ENCODE results near the gene NCKAP1.
"Not testable (repeated sequence)": the region's sequence is repeated elsewhere in the genome, so short reads cannot be mapped to it uniquely, and the experiment has no call there.

The NCKAP1 gene

GRCh38 chr2:182970486-182970885 is 67.8 kb downstream of the NCKAP1 start:
- H3K27ac ChIP-seq (ENCODE audit: low read depth, low read length): no peak overlapping the region
- H3K9ac ChIP-seq (ENCODE audit: low read depth, low read length): no peak overlapping the region
- no peak overlapping the region for H3K4me3 ChIP-seq (ENCODE audit: low read length)
- 100% methylated on average over 1 of the region's 1 CpG for WGBS
- peaks cover 78% of the 10 kb centered on the region for H3K36me3 ChIP-seq (ENCODE audit: insufficient read depth, low read length)
- no peaks in the 10 kb centered on the region for H3K27me3 ChIP-seq (ENCODE audit: insufficient read depth, low read length)
- H3K4me1 ChIP-seq (ENCODE audit: insufficient read depth, low read length): no peaks in the 10 kb centered on the region
- H3K9me3 ChIP-seq (ENCODE audit: insufficient read depth, low read depth, low read length): no peaks in the 10 kb centered on the region; the same call in 1 of the 2 replicates

GRCh38 chr2:182968493-182968892 is 69.8 kb downstream of the NCKAP1 start:
- Histone ChIP-seq H3K9me3 (ENCODE audit: insufficient read depth, low read depth, low read length) (no peaks in the 10 kb centered on the region; the same call in 1 of the 2 replicates), H3K9ac (ENCODE audit: low read depth, low read length) (no peak overlapping the region), H3K4me1 (ENCODE audit: insufficient read depth, low read length) (no peaks in the 10 kb centered on the region), H3K27me3 (ENCODE audit: insufficient read depth, low read length) (no peaks in the 10 kb centered on the region), H3K4me3 (ENCODE audit: low read length) (no peak overlapping the region), H3K36me3 (ENCODE audit: insufficient read depth, low read length) (peaks cover 73% of the 10 kb centered on the region), H3K27ac (ENCODE audit: low read depth, low read length) (no peak overlapping the region)

- H3K27me3 ChIP-seq (ENCODE audit: insufficient read depth, low read length); H3K4me1 ChIP-seq (ENCODE audit: insufficient read depth, low read length); H3K4me3 ChIP-seq (ENCODE audit: low read length); H3K9ac ChIP-seq (ENCODE audit: low read depth, low read length); H3K27ac ChIP-seq (ENCODE audit: low read depth, low read length); H3K9me3 ChIP-seq (ENCODE audit: insufficient read depth, low read depth, low read length): not testable (repeated sequence)
- WGBS: 93% methylated on average over 8 of the region's 8 CpGs
- H3K36me3 ChIP-seq (ENCODE audit: insufficient read depth, low read length): peaks cover 72% of the 10 kb centered on the region
Observed at GRCh38 chr2:182966356-182966755, 71.9 kb downstream of the NCKAP1 start.

- H3K27me3 ChIP-seq (ENCODE audit: insufficient read depth, low read length): no peaks in the 10 kb centered on the region
- H3K36me3 ChIP-seq (ENCODE audit: insufficient read depth, low read length): peaks cover 67% of the 10 kb centered on the region
- no peak overlapping the region for H3K9ac ChIP-seq (ENCODE audit: low read depth, low read length)
- no peak overlapping the region for H3K27ac ChIP-seq (ENCODE audit: low read depth, low read length)
- H3K9me3 ChIP-seq (ENCODE audit: insufficient read depth, low read depth, low read length): no peaks in the 10 kb centered on the region
- no peak overlapping the region for H3K4me3 ChIP-seq (ENCODE audit: low read length)
- H3K4me1 ChIP-seq (ENCODE audit: insufficient read depth, low read length): no peaks in the 10 kb centered on the region
- WGBS: no CpG with 5 or more reads among the region's 2 CpGs
Observed at GRCh38 chr2:182962641-182963040, 75.6 kb downstream of the NCKAP1 start.

GRCh38 chr2:182960869-182961268 is 77.4 kb downstream of the NCKAP1 start:
- not testable (repeated sequence) for H3K4me3 ChIP-seq (ENCODE audit: low read length); H3K27me3 ChIP-seq (ENCODE audit: insufficient read depth, low read length); H3K4me1 ChIP-seq (ENCODE audit: insufficient read depth, low read length); H3K27ac ChIP-seq (ENCODE audit: low read depth, low read length); H3K9me3 ChIP-seq (ENCODE audit: insufficient read depth, low read depth, low read length); H3K9ac ChIP-seq (ENCODE audit: low read depth, low read length)
- 88% methylated on average over 1 of the region's 2 CpGs for WGBS
- H3K36me3 ChIP-seq (ENCODE audit: insufficient read depth, low read length): peaks cover 67% of the 10 kb centered on the region

- Histone ChIP-seq H3K9me3 (ENCODE audit: insufficient read depth, low read depth, low read length) (no peaks in the 10 kb centered on the region), H3K9ac (ENCODE audit: low read depth, low read length) (no peak overlapping the region), H3K36me3 (ENCODE audit: insufficient read depth, low read length) (peaks cover 86% of the 10 kb centered on the region), H3K4me1 (ENCODE audit: insufficient read depth, low read length) (peaks cover 2% of the 10 kb centered on the region; the same call in 1 of the 2 replicates), H3K4me3 (ENCODE audit: low read length) (no peak overlapping the region), H3K27me3 (ENCODE audit: insufficient read depth, low read length) (no peaks in the 10 kb centered on the region), H3K27ac (ENCODE audit: low read depth, low read length) (no peak overlapping the region)
Observed at GRCh38 chr2:182954789-182955188, 83.5 kb downstream of the NCKAP1 start.

- peaks cover 7% of the 10 kb centered on the region; the same call in 1 of the 2 replicates for H3K4me1 ChIP-seq (ENCODE audit: insufficient read depth, low read length)
- H3K4me3 ChIP-seq (ENCODE audit: low read length): no peak overlapping the region
- no peak overlapping the region for H3K9ac ChIP-seq (ENCODE audit: low read depth, low read length)
- no peak overlapping the region for H3K27ac ChIP-seq (ENCODE audit: low read depth, low read length)
- no peaks in the 10 kb centered on the region for H3K27me3 ChIP-seq (ENCODE audit: insufficient read depth, low read length)
- no peaks in the 10 kb centered on the region for H3K9me3 ChIP-seq (ENCODE audit: insufficient read depth, low read depth, low read length)
- WGBS: over 99% methylated on average over 4 of the region's 6 CpGs
- peaks cover 92% of the 10 kb centered on the region for H3K36me3 ChIP-seq (ENCODE audit: insufficient read depth, low read length)
Observed at GRCh38 chr2:182952741-182953450, 85.4 kb downstream of the NCKAP1 start.

GRCh38 chr2:182951948-182952663 is 86.2 kb downstream of the NCKAP1 start:
- peaks cover 7% of the 10 kb centered on the region; the same call in 1 of the 2 replicates for H3K4me1 ChIP-seq (ENCODE audit: insufficient read depth, low read length)
- no peaks in the 10 kb centered on the region for H3K9me3 ChIP-seq (ENCODE audit: insufficient read depth, low read depth, low read length)
- 95% methylated on average over 3 of the region's 3 CpGs for WGBS
- peaks cover 92% of the 10 kb centered on the region for H3K36me3 ChIP-seq (ENCODE audit: insufficient read depth, low read length)
- H3K27ac ChIP-seq (ENCODE audit: low read depth, low read length): no peak overlapping the region
- H3K27me3 ChIP-seq (ENCODE audit: insufficient read depth, low read length): no peaks in the 10 kb centered on the region
- no peak overlapping the region for H3K4me3 ChIP-seq (ENCODE audit: low read length)
- H3K9ac ChIP-seq (ENCODE audit: low read depth, low read length): no peak overlapping the region

GRCh38 chr2:182950546-182950945 is 87.7 kb downstream of the NCKAP1 start:
- H3K9me3 ChIP-seq (ENCODE audit: insufficient read depth, low read depth, low read length): no peaks in the 10 kb centered on the region
- H3K9ac ChIP-seq (ENCODE audit: low read depth, low read length): no peak overlapping the region
- H3K27ac ChIP-seq (ENCODE audit: low read depth, low read length): no peak overlapping the region
- 93% methylated on average over 3 of the region's 3 CpGs for WGBS
- peaks cover 91% of the 10 kb centered on the region for H3K36me3 ChIP-seq (ENCODE audit: insufficient read depth, low read length)
- no peak overlapping the region for H3K4me3 ChIP-seq (ENCODE audit: low read length)
- peaks cover 7% of the 10 kb centered on the region; the same call in 1 of the 2 replicates for H3K4me1 ChIP-seq (ENCODE audit: insufficient read depth, low read length)
- no peaks in the 10 kb centered on the region for H3K27me3 ChIP-seq (ENCODE audit: insufficient read depth, low read length)

- Histone ChIP-seq H3K36me3 (ENCODE audit: insufficient read depth, low read length) (peaks cover 87% of the 10 kb centered on the region), H3K9me3 (ENCODE audit: insufficient read depth, low read depth, low read length) (no peaks in the 10 kb centered on the region), H3K27ac (ENCODE audit: low read depth, low read length) (no peak overlapping the region), H3K9ac (ENCODE audit: low read depth, low read length) (no peak overlapping the region), H3K27me3 (ENCODE audit: insufficient read depth, low read length) (no peaks in the 10 kb centered on the region), H3K4me3 (ENCODE audit: low read length) (no peak overlapping the region), H3K4me1 (ENCODE audit: insufficient read depth, low read length) (peaks cover 7% of the 10 kb centered on the region; the same call in 1 of the 2 replicates)
- 87% methylated on average over 5 of the region's 5 CpGs for WGBS
Observed at GRCh38 chr2:182949572-182950189, 88.6 kb downstream of the NCKAP1 start.

- Histone ChIP-seq H3K27ac (ENCODE audit: low read depth, low read length) (no peak overlapping the region), H3K4me3 (ENCODE audit: low read length) (no peak overlapping the region), H3K36me3 (ENCODE audit: insufficient read depth, low read length) (peaks cover 89% of the 10 kb centered on the region), H3K9me3 (ENCODE audit: insufficient read depth, low read depth, low read length) (no peaks in the 10 kb centered on the region), H3K4me1 (ENCODE audit: insufficient read depth, low read length) (peaks cover 7% of the 10 kb centered on the region; the same call in 1 of the 2 replicates), H3K9ac (ENCODE audit: low read depth, low read length) (no peak overlapping the region), H3K27me3 (ENCODE audit: insufficient read depth, low read length) (no peaks in the 10 kb centered on the region)
- WGBS: 100% methylated on average over 1 of the region's 4 CpGs
Observed at GRCh38 chr2:182949052-182949451, 89.2 kb downstream of the NCKAP1 start.

All from HUES64 (cell line).